Measurements from ENCODE around the gene VIM.
"Not testable (repeated sequence)": the region's sequence is repeated elsewhere in the genome, so short reads cannot be mapped to it uniquely, and the experiment has no call there.

Gene VIM

GRCh38 chr10:17233286-17233991 lies 5.4 kb downstream of the VIM start:
- DNase-seq, result no peak

GRCh38 chr10:17234431-17234945 lies 6.4 kb downstream of the VIM start:
- DNase-seq, result no peak

- no peak for DNase-seq
These were observed 7.1 kb downstream of the VIM start for GRCh38 chr10:17235136-17235535.

- no peak for DNase-seq
These were observed 8.6 kb downstream of the VIM start for GRCh38 chr10:17236468-17237148.

GRCh38 chr10:17237149-17237527 lies 9.1 kb downstream of the VIM start:
- DNase-seq, result no peak

GRCh38 chr10:17237915-17238444 lies 9.9 kb downstream of the VIM start:
- DNase-seq, result no peak

GRCh38 chr10:17238445-17239291 lies 10.6 kb downstream of the VIM start:
- no peak for DNase-seq

GRCh38 chr10:17239345-17240085 lies 11.5 kb downstream of the VIM start:
- no peak for DNase-seq

- no peak for DNase-seq
These were observed 12.1 kb downstream of the VIM start for GRCh38 chr10:17240096-17240495.

- DNase-seq, result no peak
These were observed 12.6 kb downstream of the VIM start for GRCh38 chr10:17240616-17241015.

- DNase-seq, result no peak
These were observed 13.7 kb downstream of the VIM start for GRCh38 chr10:17241611-17242333.

GRCh38 chr10:17244700-17245365 lies 16.8 kb downstream of the VIM start:
- DNase-seq, result no peak

- no peak for DNase-seq
These were observed 19.2 kb downstream of the VIM start for GRCh38 chr10:17247210-17247609.

- no peak for DNase-seq
These were observed 20.9 kb downstream of the VIM start for GRCh38 chr10:17248964-17249363.

- DNase-seq, result no peak
These were observed 21.8 kb downstream of the VIM start for GRCh38 chr10:17249820-17250219.

- no peak for DNase-seq
These were observed 22.7 kb downstream of the VIM start for GRCh38 chr10:17250736-17251135.

- not testable (repeated sequence) for DNase-seq
These were observed 26.6 kb downstream of the VIM start for GRCh38 chr10:17254543-17255050.

GRCh38 chr10:17255512-17255911 lies 27.5 kb downstream of the VIM start:
- no peak for DNase-seq

GRCh38 chr10:17256051-17256450 lies 28.0 kb downstream of the VIM start:
- DNase-seq, result no peak

- DNase-seq, result no peak
These were observed 28.6 kb downstream of the VIM start for GRCh38 chr10:17256627-17257026.

Data from NCI-H524 (cell line).